ENCODE results near the gene SGMS2. TPM values are rescaled to one million over a fixed set of nuclear protein-coding genes. Genes with fewer than 3 reads are reported as not detected.

Gene SGMS2
- total and polyA plus RNA-seq, 10 of the 15 experiments (the other 5 are each of a cell fraction or from before 2014, with no cell fraction given) = under 0.01 to 3.2 (median 0.17) TPM; not detected in 4

DNA sequence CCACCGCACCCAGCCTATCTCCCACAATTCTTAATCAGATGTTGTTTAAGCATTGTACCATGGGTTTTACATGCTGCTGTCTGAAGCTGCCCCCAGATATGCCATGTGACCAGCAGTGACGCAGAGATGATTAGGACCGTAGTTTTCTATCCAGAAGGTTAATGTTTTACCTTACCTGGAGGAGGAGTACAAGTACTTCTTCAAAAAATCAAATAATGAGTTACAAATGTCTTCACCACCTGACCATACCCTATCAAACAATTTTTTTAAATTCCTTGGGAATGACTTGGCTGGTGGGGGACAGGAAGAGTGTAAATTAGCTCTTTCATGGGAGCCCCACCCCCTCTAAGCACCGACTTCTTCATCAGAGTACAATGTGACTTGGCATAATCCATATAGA is 16.2 kb upstream of the SGMS2 start:
- POLR2A ChIA-PET = interaction anchor here (0.6 kb wide), 1 partner anchor 88 kb away, joined by 3 read pairs; the partner anchor contains the start of gene PAPSS1
- 26% methylated on average over 4 of the region's 4 CpGs for WGBS (ENCODE audit: insufficient coverage, insufficient replicate concordance, low lambda C conversion rate, missing lambda C conversion rate)
- CTCF ChIA-PET = no interaction called here
- BruUV-seq (replicated peaks) = no TSS peak
- DNase-seq (ENCODE audit: low read depth, low spot score) = no peak
- TF ChIP-seq ZNF274 (IDR thresholded peaks at IDR 0.05; ENCODE audit: insufficient read depth, insufficient read length) = no peak
- intact Hi-C loops (cut with micrococcal nuclease; ENCODE audit: unreplicated experiment) = no loop called here
- no peak for FAIRE-seq
- SMC1A ChIA-PET (ENCODE audit: uncharacterized antibody, unreplicated experiment) = no interaction called here
- Histone ChIP-seq H3K4me2 (ENCODE audit: control insufficient read depth, insufficient read depth) (no peak overlapping the region), H3K9ac (ENCODE audit: control insufficient read depth, insufficient read depth, low read length) (no peak overlapping the region), H3K9me3 (replicated peaks; ENCODE audit: control insufficient read depth, insufficient read depth, low read length) (no peaks in the 10 kb centered on the region), H3K27ac (ENCODE audit: control insufficient read depth, insufficient read depth) (no peak overlapping the region), H4K20me1 (ENCODE audit: control insufficient read depth, insufficient read depth) (no peaks in the 10 kb centered on the region), H3K27me3 (replicated peaks in 1 of 2; ENCODE audit: control insufficient read depth in 2 of 2, insufficient read depth in 2 of 2, low read length in 1 of 2) (no peaks in the 10 kb centered on the region), H3K4me3 (no peak overlapping the region), H2AFZ (ENCODE audit: control insufficient read depth, low read depth, low read length) (no peak overlapping the region), H3K79me2 (ENCODE audit: control insufficient read depth, insufficient read depth, low read length) (no peaks in the 10 kb centered on the region), H3K4me1 (ENCODE audit: control insufficient read depth, insufficient read depth, low read length) (no peaks in the 10 kb centered on the region), H3K36me3 (ENCODE audit: control insufficient read depth in 2 of 2, insufficient read depth in 2 of 2, low read length in 1 of 2) (no peaks in the 10 kb centered on the region)
- RAD21 ChIA-PET (ENCODE audit: unreplicated experiment) = interaction anchor here (1.4 kb wide), 1 partner anchor 73 kb away, joined by 4 read pairs; no protein-coding TSS in a partner anchor
- in situ Hi-C loops (cut with MboI) = no loop called here
- ATAC-seq = no peak

GRCh38 chr4:107809210-107809609 is 15.5 kb upstream of the SGMS2 start:
- Histone ChIP-seq H3K4me3 (no peak overlapping the region), H3K27me3 (replicated peaks in 1 of 2; ENCODE audit: control insufficient read depth in 2 of 2, insufficient read depth in 2 of 2, low read length in 1 of 2) (no peaks in the 10 kb centered on the region), H3K36me3 (ENCODE audit: control insufficient read depth in 2 of 2, insufficient read depth in 2 of 2, low read length in 1 of 2) (no peaks in the 10 kb centered on the region), H3K4me1 (ENCODE audit: control insufficient read depth, insufficient read depth, low read length) (no peaks in the 10 kb centered on the region), H4K20me1 (ENCODE audit: control insufficient read depth, insufficient read depth) (no peaks in the 10 kb centered on the region), H3K4me2 (ENCODE audit: control insufficient read depth, insufficient read depth) (no peak overlapping the region), H3K9me3 (replicated peaks; ENCODE audit: control insufficient read depth, insufficient read depth, low read length) (no peaks in the 10 kb centered on the region), H3K9ac (ENCODE audit: control insufficient read depth, insufficient read depth, low read length) (no peak overlapping the region), H2AFZ (ENCODE audit: control insufficient read depth, low read depth, low read length) (no peak overlapping the region), H3K27ac (ENCODE audit: control insufficient read depth, insufficient read depth) (no peak overlapping the region), H3K79me2 (ENCODE audit: control insufficient read depth, insufficient read depth, low read length) (no peaks in the 10 kb centered on the region)
- ChIA-PET SMC1A (ENCODE audit: uncharacterized antibody, unreplicated experiment) (no interaction called here), RAD21 (ENCODE audit: unreplicated experiment) (no interaction called here), POLR2A (interaction anchor here (0.6 kb wide), 1 partner anchor 89 kb away, joined by 3 read pairs; the partner anchor contains the start of gene PAPSS1), CTCF (interaction anchor here (0.9 kb wide), 1 partner anchor 25 kb away, joined by 3 read pairs; no protein-coding TSS in a partner anchor)
- in situ Hi-C loops (cut with MboI) (no loop called here), intact Hi-C loops (cut with micrococcal nuclease; ENCODE audit: unreplicated experiment) (no loop called here)
- no TSS peak for BruUV-seq (replicated peaks)
- 21% methylated on average over 4 of the region's 4 CpGs for WGBS (ENCODE audit: insufficient coverage, insufficient replicate concordance, low lambda C conversion rate, missing lambda C conversion rate)
- no peak for TF ChIP-seq FOXK2 (IDR thresholded peaks at IDR 0.05)
- no peak for ATAC-seq
- no peak for FAIRE-seq
- no peak for DNase-seq (ENCODE audit: low read depth, low spot score)
